ENCODE measurements around the gene MRPL36. TPM values are rescaled to one million over a fixed set of nuclear protein-coding genes. Genes with fewer than 3 reads are reported as not detected.
A peak's percentile ranks its signal among the peaks of the same experiment; 100 is the strongest.

Gene MRPL36
- total and polyA plus RNA-seq, 12 donors = 43.4 to 126 (median 49.8) TPM

DNA sequence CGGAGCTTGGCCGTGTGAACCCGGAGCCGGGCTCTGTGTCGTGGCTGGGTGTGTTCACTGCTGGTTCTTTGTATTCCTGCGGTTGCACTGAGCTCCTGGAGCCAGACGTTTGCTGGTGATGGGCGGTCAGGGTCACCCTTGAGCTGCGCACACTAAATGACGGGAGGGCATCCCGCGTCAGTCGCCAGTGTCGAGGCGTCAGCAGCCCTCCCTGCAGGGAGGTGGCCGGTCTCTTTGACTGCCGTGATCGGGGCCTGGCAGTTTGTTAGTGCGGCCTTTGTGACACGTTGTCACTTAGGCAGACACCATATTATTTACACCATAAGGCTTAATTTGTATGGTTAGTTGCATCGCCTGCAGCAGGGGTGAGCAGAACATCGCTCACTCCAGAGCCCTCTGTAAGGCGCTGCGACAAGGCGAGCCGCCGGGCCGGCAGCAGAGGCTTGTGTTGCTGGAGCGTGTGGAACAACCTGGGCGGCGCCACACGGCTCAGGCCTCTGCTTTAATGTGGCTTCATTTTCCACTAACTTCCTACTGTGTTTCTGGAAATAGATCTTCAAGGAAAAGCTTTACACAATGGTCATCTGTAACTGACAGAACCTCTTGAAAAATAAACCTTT, 9.9 kb upstream of the MRPL36 start:
- peaks cover 0 to 100% (median 52%) of the 10 kb centered on the region in 9 donors for H3K36me3 ChIP-seq
- DNase-seq = no peak
- peaks cover 0 to 27% (median 6%) of the 10 kb centered on the region in 9 donors for H3K4me1 ChIP-seq
- no peak overlapping the region for H3K4me3 ChIP-seq
- ATAC-seq = peak in 3 of 8 donors; percentile 8 to 31 (median 20)
- WGBS, 2 donors = 87 to 88% methylated on average over 32 of the region's 32 CpGs
- H3K9me3 ChIP-seq = no peaks in the 10 kb centered on the region
- TF ChIP-seq, protein P1, sequence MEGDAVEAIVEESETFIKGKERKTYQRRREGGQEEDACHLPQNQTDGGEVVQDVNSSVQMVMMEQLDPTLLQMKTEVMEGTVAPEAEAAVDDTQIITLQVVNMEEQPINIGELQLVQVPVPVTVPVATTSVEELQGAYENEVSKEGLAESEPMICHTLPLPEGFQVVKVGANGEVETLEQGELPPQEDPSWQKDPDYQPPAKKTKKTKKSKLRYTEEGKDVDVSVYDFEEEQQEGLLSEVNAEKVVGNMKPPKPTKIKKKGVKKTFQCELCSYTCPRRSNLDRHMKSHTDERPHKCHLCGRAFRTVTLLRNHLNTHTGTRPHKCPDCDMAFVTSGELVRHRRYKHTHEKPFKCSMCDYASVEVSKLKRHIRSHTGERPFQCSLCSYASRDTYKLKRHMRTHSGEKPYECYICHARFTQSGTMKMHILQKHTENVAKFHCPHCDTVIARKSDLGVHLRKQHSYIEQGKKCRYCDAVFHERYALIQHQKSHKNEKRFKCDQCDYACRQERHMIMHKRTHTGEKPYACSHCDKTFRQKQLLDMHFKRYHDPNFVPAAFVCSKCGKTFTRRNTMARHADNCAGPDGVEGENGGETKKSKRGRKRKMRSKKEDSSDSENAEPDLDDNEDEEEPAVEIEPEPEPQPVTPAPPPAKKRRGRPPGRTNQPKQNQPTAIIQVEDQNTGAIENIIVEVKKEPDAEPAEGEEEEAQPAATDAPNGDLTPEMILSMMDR (IDR thresholded peaks at IDR 0.05) = no peak
- intact Hi-C loops (cut with DNase I) = loop anchor here in 3 of 10 donors (10.0 kb wide), 1 partner anchor 75 kb away; the partner anchor contains the start of gene IRX4 (in 3 of the 3)
- no peak overlapping the region for H3K27ac ChIP-seq
- H3K27me3 ChIP-seq = no peaks in the 10 kb centered on the region

DNA sequence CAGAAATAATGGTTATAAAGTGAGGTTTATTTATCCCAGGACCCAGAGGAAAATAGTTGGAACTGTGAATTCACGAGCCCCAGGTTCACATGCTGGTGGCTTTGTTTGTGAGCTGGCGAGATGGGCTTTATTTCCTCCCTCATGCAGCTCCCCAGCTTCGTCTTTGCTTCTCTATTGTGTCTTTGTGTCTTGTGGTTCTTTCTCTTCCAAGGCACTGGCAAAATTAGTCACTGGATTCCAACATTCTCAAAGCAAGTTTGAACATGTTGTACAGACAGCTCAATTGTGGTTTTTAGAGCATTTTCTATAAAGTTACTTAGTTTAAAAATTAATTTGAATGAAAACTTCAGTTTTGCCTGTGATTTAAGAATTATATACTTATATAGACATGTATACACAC, 8.8 kb upstream of the MRPL36 start:
- no peak overlapping the region for H3K27ac ChIP-seq
- 42 to 49% methylated on average over 3 of the region's 3 CpGs for WGBS, 2 donors
- H3K9me3 ChIP-seq = no peaks in the 10 kb centered on the region
- peaks cover 0 to 99% (median 44%) of the 10 kb centered on the region in 9 donors for H3K36me3 ChIP-seq
- TF ChIP-seq, protein P1 (IDR thresholded peaks at IDR 0.05) = no peak
- ATAC-seq (no peak), DNase-seq (no peak)
- H3K27me3 ChIP-seq = no peaks in the 10 kb centered on the region
- intact Hi-C loops (cut with DNase I) = loop anchor here in 3 of 10 donors (10.0 kb wide), 1 partner anchor 76 kb away; the partner anchor contains the start of gene IRX4 (in 3 of the 3)
- peaks cover 0 to 38% (median 10%) of the 10 kb centered on the region in 9 donors for H3K4me1 ChIP-seq
- no peak overlapping the region for H3K4me3 ChIP-seq

DNA sequence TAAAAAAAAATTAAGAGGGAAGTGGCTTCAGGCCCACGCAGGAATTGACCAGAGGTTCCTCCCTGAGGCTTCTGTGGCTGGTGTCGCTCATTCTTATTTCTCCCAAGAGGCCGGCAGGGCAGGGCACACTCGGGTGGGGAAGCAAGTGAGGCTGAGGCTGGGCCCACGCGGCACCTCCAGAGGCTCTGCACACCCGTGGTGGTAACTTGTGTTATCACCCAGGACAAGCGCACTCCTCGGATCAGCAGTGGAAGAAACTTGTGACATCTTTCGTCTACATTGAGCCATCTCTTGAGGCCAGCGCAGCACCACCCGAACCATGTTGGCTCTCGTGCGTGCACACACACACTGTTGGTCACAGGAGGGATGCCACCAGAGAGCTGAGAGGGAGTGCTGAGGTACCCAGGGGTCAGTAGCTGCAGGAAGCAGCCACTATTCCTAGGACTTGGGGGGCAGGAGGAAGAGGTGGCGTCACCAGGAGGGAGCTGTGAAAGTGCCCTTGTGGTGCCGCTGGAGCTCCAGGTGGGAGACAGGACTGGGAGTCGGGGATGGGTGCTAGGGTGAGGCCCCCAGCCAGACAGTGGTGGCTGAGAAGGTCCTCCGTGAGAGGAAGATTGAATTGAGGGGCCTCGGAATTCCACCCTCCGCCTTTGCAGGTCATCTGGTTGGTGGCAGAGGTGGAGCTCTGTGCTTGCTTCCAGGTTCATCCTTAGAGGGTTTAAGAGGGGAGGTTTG, 8.0 kb upstream of the MRPL36 start:
- H3K9me3 ChIP-seq = no peaks in the 10 kb centered on the region
- intact Hi-C loops (cut with DNase I) = loop anchor here in 3 of 10 donors (10.0 kb wide), 1 partner anchor 77 kb away; the partner anchor contains the start of gene IRX4 (in 3 of the 3)
- DNase-seq (no peak), ATAC-seq (no peak)
- H3K36me3 ChIP-seq = peaks cover 0 to 100% (median 45%) of the 10 kb centered on the region in 9 donors
- no peak overlapping the region for H3K27ac ChIP-seq
- no peaks in the 10 kb centered on the region for H3K27me3 ChIP-seq
- no peak overlapping the region for H3K4me3 ChIP-seq
- TF ChIP-seq, protein P1 (IDR thresholded peaks at IDR 0.05) = no peak
- H3K4me1 ChIP-seq = peaks cover 0 to 46% (median 13%) of the 10 kb centered on the region in 9 donors
- WGBS, 2 donors = 84 to 87% methylated on average over 20 of the region's 20 CpGs

DNA sequence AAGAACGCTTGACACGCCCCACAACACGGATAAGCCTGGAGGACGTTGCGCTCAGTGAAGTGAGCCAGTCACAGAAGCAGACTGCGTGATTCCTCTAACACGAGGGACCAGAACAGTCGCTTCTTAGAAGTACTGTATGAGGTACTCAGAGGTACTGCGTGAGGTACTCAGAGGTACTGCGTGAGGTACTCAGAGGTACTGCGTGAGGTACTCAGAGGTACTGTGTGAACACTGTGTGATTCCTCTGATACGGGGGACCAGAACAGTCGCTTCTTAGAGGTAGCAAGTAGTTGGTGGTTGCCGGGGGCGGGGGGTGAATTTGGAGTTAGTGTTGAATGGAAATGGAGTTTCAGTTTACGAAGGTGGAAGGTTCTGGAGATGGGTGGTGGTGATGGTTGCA, 7.3 kb upstream of the MRPL36 start:
- DNase-seq (no peak), ATAC-seq (no peak)
- Histone ChIP-seq H3K27ac (no peak overlapping the region), H3K9me3 (no peaks in the 10 kb centered on the region), H3K4me3 (no peak overlapping the region), H3K27me3 (no peaks in the 10 kb centered on the region), H3K36me3 (peaks cover 0 to 98% (median 44%) of the 10 kb centered on the region in 9 donors), H3K4me1 (peaks cover 0 to 53% (median 20%) of the 10 kb centered on the region in 9 donors)
- TF ChIP-seq, protein P1 (IDR thresholded peaks at IDR 0.05) = no peak
- intact Hi-C loops (cut with DNase I) = loop anchor here in 3 of 10 donors (10.0 kb wide), 1 partner anchor 78 kb away; the partner anchor contains the start of gene IRX4 (in 3 of the 3)
- WGBS, 2 donors = 88 to 90% methylated on average over 16 of the region's 16 CpGs

All from heart right ventricle (tissue), 16 donors.